ENCODE results near the gene CILP2.

- TF ChIP-seq MXI1 (IDR thresholded peaks at IDR 0.05; ENCODE audit: low read depth, low read length) (no peak), CTCF (IDR thresholded peaks at IDR 0.05) (no peak), SMC3 (IDR thresholded peaks at IDR 0.05; ENCODE audit: low read depth, low read length) (no peak), NFIC (IDR thresholded peaks at IDR 0.05; ENCODE audit: borderline replicate concordance) (no peak), NRF1 (IDR thresholded peaks at IDR 0.05; ENCODE audit: low read depth, low read length) (no peak), RCOR1 (IDR thresholded peaks at IDR 0.05; ENCODE audit: low read length) (no peak), IRF3 (IDR thresholded peaks at IDR 0.05; ENCODE audit: low read depth, low read length) (no peak), MAX (IDR thresholded peaks at IDR 0.05; ENCODE audit: low read depth) (no peak)
These were observed 48.3 kb upstream of the CILP2 start for GRCh38 chr19:19489804-19490204.
